Measurements from ENCODE around the gene ERI3.

DNA sequence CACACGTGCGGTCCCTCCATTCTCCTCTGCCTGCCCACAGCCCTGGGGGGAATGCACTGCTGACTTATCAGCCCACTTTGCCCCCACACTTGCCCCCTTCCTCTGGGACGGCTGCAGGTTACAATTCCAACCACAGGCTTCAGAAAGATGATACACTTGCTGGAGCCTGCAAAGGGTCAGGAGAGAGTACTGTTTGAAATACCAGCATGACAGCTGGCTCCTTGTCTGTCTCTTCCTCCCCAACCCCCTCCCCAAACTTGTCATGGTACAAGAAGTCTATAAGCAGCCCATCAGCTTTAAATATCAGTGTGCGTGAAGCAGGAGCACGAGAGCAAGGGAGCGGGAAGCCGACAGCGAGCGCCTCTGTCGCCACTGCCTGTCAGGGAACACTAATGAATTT is 62.4 kb downstream of the ERI3 start:
- TF ChIP-seq POLR2A (IDR thresholded peaks at IDR 0.05; ENCODE audit: low read depth, low read length) (no peak), TAF1 (IDR thresholded peaks at IDR 0.05; ENCODE audit: low read depth, low read length) (no peak), POLR2AphosphoS5 (IDR thresholded peaks at IDR 0.05; ENCODE audit: low read depth, low read length) (no peak)
